ENCODE results near the gene FIBP. TPM values are rescaled to one million over a fixed set of nuclear protein-coding genes. Genes with fewer than 3 reads are reported as not detected.

The FIBP gene
- total and polyA plus RNA-seq, 2 of the 8 experiments (the other 6 are each of a cell fraction or from before 2014, with no cell fraction given), result 74.3 to 173 TPM

DNA sequence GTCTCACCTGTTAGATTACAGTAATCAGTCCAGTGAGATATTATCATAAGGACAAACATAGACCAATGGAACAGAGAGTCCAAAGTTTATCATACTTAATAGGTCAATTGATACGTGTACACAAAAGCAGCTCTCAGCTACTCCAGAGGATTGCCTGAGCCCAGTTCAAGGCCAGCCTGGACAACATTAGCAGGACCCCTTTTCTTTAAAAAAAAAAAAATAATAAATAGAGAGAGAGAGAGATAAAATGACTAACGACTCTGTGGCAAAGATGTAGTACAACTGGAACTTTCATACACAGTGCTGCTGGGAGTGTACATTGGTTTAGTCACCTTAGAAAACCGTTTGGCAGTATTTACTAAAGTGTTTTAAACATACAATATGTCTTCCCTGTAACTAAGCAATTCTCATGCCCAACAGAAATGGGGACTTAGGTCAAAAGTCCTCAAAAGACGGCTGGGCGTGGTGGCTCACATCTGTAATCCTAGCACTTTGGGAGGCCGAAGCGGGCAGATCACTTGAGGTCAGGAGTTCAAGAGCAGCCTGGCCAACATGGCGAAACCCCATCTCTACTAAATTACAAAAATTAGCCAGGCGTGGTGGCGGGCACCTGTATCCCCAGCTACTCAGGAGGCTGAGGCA is 43.9 kb downstream of the FIBP start:
- no peaks in the 10 kb centered on the region for H3K23me2 ChIP-seq (ENCODE audit: low read depth, low read length)
- H3K14ac ChIP-seq (ENCODE audit: insufficient read length), result no peak overlapping the region
- no peak overlapping the region for H2AK5ac ChIP-seq (ENCODE audit: low read depth, low read length)
- no peak overlapping the region for H2BK20ac ChIP-seq (ENCODE audit: low read length)
- no peak overlapping the region for H4K8ac ChIP-seq (ENCODE audit: extremely low read depth, insufficient read depth, low read length)
- H2BK120ac ChIP-seq (replicated peaks; ENCODE audit: low read depth, low read length), result no peak overlapping the region
- H3K56ac ChIP-seq (replicated peaks; ENCODE audit: insufficient read length, low read depth, low read length), result no peak overlapping the region
- no peak overlapping the region for H2AFZ ChIP-seq (ENCODE audit: low read length)
- H2BK5ac ChIP-seq (ENCODE audit: low read depth, low read length), result no peak overlapping the region
- H3K9ac ChIP-seq (replicated peaks in 1 of 4; ENCODE audit: extremely low read depth in 1 of 4, low read depth in 3 of 4, low read length in 3 of 4), result no peak overlapping the region
- H3K9me3 ChIP-seq (ENCODE audit: insufficient read depth in 2 of 2, low read depth in 1 of 2, low read length in 1 of 2), result no peaks in the 10 kb centered on the region
- no peaks in the 10 kb centered on the region for H4K20me1 ChIP-seq (replicated peaks in 1 of 2; ENCODE audit: control insufficient read depth in 1 of 2, insufficient read depth in 2 of 2, low read length in 2 of 2)
- no peaks in the 10 kb centered on the region for H3K36me3 ChIP-seq (ENCODE audit: control insufficient read depth in 2 of 4, insufficient read depth in 4 of 4, low read length in 3 of 4)
- DNase-seq (ENCODE audit: low read depth in 1 of 2, low spot score in 2 of 2) (no peak), FAIRE-seq (no peak)
- CTCF ChIA-PET (ENCODE audit: partially characterized antibody), result interaction anchor here (0.5 to 15.2 kb wide), 7 partner anchors 8 to 124 kb away, joined by 3 to 283 read pairs (median 6); partner anchors contain the start of genes CCDC85B, CFL1, CTSW and FIBP
- POLR2A ChIA-PET (ENCODE audit: partially characterized antibody), result interaction anchor here (0.6 to 38.3 kb wide), 4 partner anchors 9 to 474 kb away, joined by 3 to 1071 read pairs (median 4); partner anchors contain the start of genes CCDC85B, CFL1, CTSW and EFEMP2
- no peak overlapping the region for H4K91ac ChIP-seq (replicated peaks; ENCODE audit: insufficient read length, low read length)
- no peak overlapping the region for H3K4me3 ChIP-seq (ENCODE audit: extremely low read depth in 1 of 4, insufficient read depth in 2 of 4, low read depth in 3 of 4, low read length in 4 of 4)
- H3K27ac ChIP-seq (ENCODE audit: low read depth, low read length), result no peak overlapping the region
- 81% methylated on average over 10 of the region's 10 CpGs; no CpG with 5 or more reads in 1 of the 2 experiments for WGBS, 2 experiments (ENCODE audit: extremely low coverage in 1 of 2, insufficient coverage in 1 of 2, insufficient read length in 1 of 2, insufficient replicate concordance in 2 of 2, low coverage in 1 of 2, low lambda C conversion rate in 2 of 2, missing lambda C conversion rate in 1 of 2)
- no peak overlapping the region for H3K4ac ChIP-seq (replicated peaks; ENCODE audit: insufficient read length, low read depth, low read length)
- H2BK15ac ChIP-seq (ENCODE audit: low read length), result no peak overlapping the region
- no peaks in the 10 kb centered on the region for H3K79me1 ChIP-seq (ENCODE audit: low read depth, low read length)
- TF ChIP-seq ZNF274 (IDR thresholded peaks at IDR 0.05; ENCODE audit: borderline replicate concordance, extremely low read depth, low read length), result no peak
- no peak for TF ChIP-seq CBX5 (IDR thresholded peaks at IDR 0.05; ENCODE audit: low read depth, low read length)
- TF ChIP-seq TAF7 (optimal IDR thresholded peaks at IDR 0.05; ENCODE audit: borderline replicate concordance, low read depth, low read length), result no peak
- H3K18ac ChIP-seq (ENCODE audit: extremely low read depth, low read length), result no peak overlapping the region
- no peak overlapping the region for H3K4me2 ChIP-seq (ENCODE audit: insufficient read depth in 1 of 2, low read depth in 2 of 2, low read length in 2 of 2)
- H3K79me2 ChIP-seq (ENCODE audit: control insufficient read depth in 1 of 2, insufficient read depth in 2 of 2, low read length in 2 of 2), result no peaks in the 10 kb centered on the region
- H3K27me3 ChIP-seq (replicated peaks in 1 of 4; ENCODE audit: control insufficient read depth in 3 of 4, extremely low read depth in 1 of 4, insufficient read depth in 3 of 4, low read length in 3 of 4), result no peaks in the 10 kb centered on the region; a peak in 1 of 7 replicates
- no peak overlapping the region for H3K23ac ChIP-seq (ENCODE audit: insufficient read length)
- no peak overlapping the region for H2BK12ac ChIP-seq (ENCODE audit: low read depth, low read length)
- H4K5ac ChIP-seq (ENCODE audit: insufficient read length, low read depth, low read length), result no peak overlapping the region
- H3K4me1 ChIP-seq (replicated peaks in 1 of 4; ENCODE audit: control insufficient read depth in 3 of 4, insufficient read depth in 4 of 4, low read length in 3 of 4), result no peaks in the 10 kb centered on the region; a peak in 1 of 7 replicates
